HEK293T (cell line): ENCODE measurements around the gene TGM2.

ENCODE experiments used
- ARNT ChIP-seq: fragments of 450-650 bp; IDR thresholded peaks from 2 replicates; pipeline ENCODE4 v1.6.1; 2017; ENCODE audit warnings: mild to moderate bottlenecking
- BHLHE40 ChIP-seq: fragments of 450-650 bp; IDR thresholded peaks from 2 replicates; pipeline ENCODE4 v1.6.1; 2016; ENCODE audit warnings: mild to moderate bottlenecking, moderate library complexity, borderline replicate concordance
- CTBP1 ChIP-seq: fragments of 450-650 bp; IDR thresholded peaks from 2 replicates; pipeline ENCODE4 v1.6.1; 2016; ENCODE audit warnings: borderline replicate concordance
- FOXA1 ChIP-seq: fragments of 450-650 bp; IDR thresholded peaks from 2 replicates; pipeline ENCODE4 v1.6.1; 2016; ENCODE audit warnings: mild to moderate bottlenecking
- FOXK2 ChIP-seq: fragments of 450-650 bp; IDR thresholded peaks from 2 replicates; pipeline ENCODE4 v1.6.1; 2016; ENCODE audit warnings: mild to moderate bottlenecking
- FOXM1 ChIP-seq: fragments of 450-650 bp; IDR thresholded peaks from 2 replicates; pipeline ENCODE4 v1.6.1; 2017; ENCODE audit warnings: mild to moderate bottlenecking, borderline replicate concordance
- L3MBTL2 ChIP-seq: fragments of 450-650 bp; conservative IDR thresholded peaks from 2 replicates; pipeline ENCODE4 v1.6.1; 2016; ENCODE audit warnings: mild to moderate bottlenecking
- LEF1 ChIP-seq: fragments of 450-650 bp; IDR thresholded peaks from 2 replicates; pipeline ENCODE4 v1.6.1; 2017; ENCODE audit warnings: mild to moderate bottlenecking, borderline replicate concordance
- NFRKB ChIP-seq: fragments of 450-650 bp; IDR thresholded peaks from 2 replicates; pipeline ENCODE4 v1.6.1; 2016; ENCODE audit warnings: mild to moderate bottlenecking, moderate library complexity
- SP1 ChIP-seq: fragments of 450-650 bp; IDR thresholded peaks from 2 replicates; pipeline ENCODE4 v1.6.1; 2017
- SUZ12 ChIP-seq: fragments of 450-650 bp; IDR thresholded peaks from 2 replicates; pipeline ENCODE4 v1.6.1; 2016; ENCODE audit warnings: mild to moderate bottlenecking
- TARDBP ChIP-seq: fragments of 450-650 bp; IDR thresholded peaks from 2 replicates; pipeline ENCODE4 v1.6.1; 2016
- ZNF384 ChIP-seq: fragments of 450-650 bp; IDR thresholded peaks from 2 replicates; pipeline ENCODE4 v1.6.1; 2016

GRCh38 chr20:38132156-38132909 is 32.7 kb downstream of the TGM2 start:
- no peak for TF ChIP-seq TARDBP
- TF ChIP-seq SP1: no peak
- TF ChIP-seq FOXA1: no peak
- TF ChIP-seq ARNT: no peak
- TF ChIP-seq L3MBTL2: no peak
- no peak for TF ChIP-seq BHLHE40
- TF ChIP-seq NFRKB: no peak
- no peak for TF ChIP-seq FOXM1
- no peak for TF ChIP-seq ZNF384
- no peak for TF ChIP-seq FOXK2
- no peak for TF ChIP-seq LEF1
- no peak for TF ChIP-seq SUZ12
- no peak for TF ChIP-seq CTBP1
